GM12878 (cell line): ENCODE measurements around the gene GIMAP1. TPM values are rescaled to one million over a fixed set of nuclear protein-coding genes. Genes with fewer than 3 reads are reported as not detected.

Experiments used
- ATAC-seq: fragments of 200-7000 bp; cut with Tn5 transposase; 3 replicates; pipeline ENCODE4 v1.9.1; 2020; ENCODE audit warnings: mild to moderate bottlenecking, moderate library complexity
- BruUV-seq: library from RNA; stranded (reverse); fragments of 400-500 nt; replicated peaks from 2 replicates; lab custom pipeline; 2021; lab: Mats Ljungman, UMichigan
- CTCF ChIA-PET: fragments of 300-600 bp; sonication (Branson Sonifier 250); formaldehyde crosslinking; extraction: SDS; loops from one replicate; lab custom pipeline; 2021; ENCODE audit warnings: inconsistent platforms; lab: Yijun Ruan, JAX
- POLR2A ChIA-PET: fragments of 350-600 bp; formaldehyde crosslinking; extraction: SDS; loops from one replicate; lab custom pipeline; 2021; ENCODE audit warnings: inconsistent platforms; lab: Charles Lee
- RAD21 ChIA-PET: fragments of 300-600 bp; sonication (Branson Sonifier 250); formaldehyde crosslinking; loops from one replicate; lab custom pipeline; 2023; ENCODE audit warnings: antibody characterized with exemption; ENCODE audit not compliant: unreplicated experiment; lab: Charles Lee
- SMC1A ChIA-PET: fragments of 300-600 bp; sonication (Branson Sonifier 250); formaldehyde crosslinking; loops from one replicate; lab custom pipeline; 2023; ENCODE audit not compliant: unreplicated experiment, uncharacterized antibody; lab: Charles Lee
- DNase-seq: peaks from one replicate; pipeline ENCODE4 v3.0.0-alpha.2; 2011; ENCODE audit warnings: low read depth, low spot score
- FAIRE-seq: peaks from 3 replicates; lab custom pipeline; 2011; peaks lifted over from hg19 to GRCh38; lab: Jason Lieb, UNC
- H2AFZ ChIP-seq: 2 replicates; pipeline ENCODE4 v1.6.0; 2011; ENCODE audit warnings: low read depth, low read length, control low read depth; ENCODE audit not compliant: control insufficient read depth
- H3K27ac ChIP-seq: 2 replicates; pipeline ENCODE4 v1.5.1; 2011; ENCODE audit warnings: control low read depth; ENCODE audit not compliant: control insufficient read depth, insufficient read depth
- H3K27me3 ChIP-seq, 2 experiments: replicated peaks in 1 of 2; 2 replicates each; pipeline versions ENCODE4 v1.6.0 to v1.6.1; 2011; ENCODE audit warnings: low read length in 1 of 2; ENCODE audit not compliant: control insufficient read depth in 2 of 2, insufficient read depth in 2 of 2
- H3K36me3 ChIP-seq, 2 experiments: 2 replicates each; pipeline ENCODE4 v1.5.1; 2011; ENCODE audit warnings: low read length in 1 of 2; ENCODE audit not compliant: control insufficient read depth in 2 of 2, insufficient read depth in 2 of 2
- H3K4me1 ChIP-seq: 2 replicates; pipeline ENCODE4 v1.6.1; 2011; ENCODE audit warnings: mild to moderate bottlenecking, low read length, moderate library complexity, mixed read lengths; ENCODE audit not compliant: control insufficient read depth, insufficient read depth
- H3K4me2 ChIP-seq: 2 replicates; pipeline ENCODE4 v1.6.0; 2011; ENCODE audit warnings: control low read depth; ENCODE audit not compliant: control insufficient read depth, insufficient read depth
- H3K4me3 ChIP-seq: fragments of 200-600 bp; sonication (generic); 2 replicates; pipeline ENCODE4 v1.5.1; 2016
- H3K79me2 ChIP-seq: 2 replicates; pipeline ENCODE4 v1.6.0; 2011; ENCODE audit warnings: low read length; ENCODE audit not compliant: control insufficient read depth, insufficient read depth
- H3K9ac ChIP-seq: 2 replicates; pipeline ENCODE4 v1.8.0; 2011; ENCODE audit warnings: low read length, control low read depth, mixed read lengths; ENCODE audit not compliant: control insufficient read depth, insufficient read depth
- H3K9me3 ChIP-seq: replicated peaks from 3 replicates; pipeline ENCODE4 v1.5.1; 2011; ENCODE audit warnings: mild to moderate bottlenecking, low read length; ENCODE audit not compliant: control insufficient read depth, insufficient read depth
- H4K20me1 ChIP-seq: 2 replicates; pipeline ENCODE4 v1.6.0; 2011; ENCODE audit not compliant: control insufficient read depth, insufficient read depth
- CBX5 ChIP-seq: sonication (generic); IDR thresholded peaks from 2 replicates; pipeline ENCODE4 v1.6.1; 2016; ENCODE audit warnings: low read depth, moderate library complexity, mild to moderate bottlenecking, inconsistent platforms
- CTCF ChIP-seq, 3 experiments: IDR thresholded peaks in 2 of 3; conservative IDR thresholded peaks in 1 of 3; 2 replicates each; pipeline ENCODE4 v1.5.1; 2011; ENCODE audit warnings: low read depth in 3 of 3, low read length in 3 of 3, mild to moderate bottlenecking in 3 of 3, control low read depth in 2 of 3, moderate library complexity in 2 of 3, inconsistent platforms in 1 of 3, mixed read lengths in 1 of 3; ENCODE audit not compliant: control insufficient read depth in 2 of 3, insufficient read depth in 1 of 3; ENCODE audit errors: extremely low read depth in 1 of 3
- DPF2 ChIP-seq: fragments of 450-650 bp; IDR thresholded peaks from 2 replicates; pipeline ENCODE4 v1.6.1; 2017; ENCODE audit warnings: mild to moderate bottlenecking
- FOXK2 ChIP-seq: fragments of 450-650 bp; IDR thresholded peaks from 2 replicates; pipeline ENCODE4 v1.6.1; 2017; ENCODE audit warnings: mild to moderate bottlenecking, moderate library complexity
- WGBS: methylation state at CpG from one replicate; pipeline ENCODE4 v1.1.6; 2016; ENCODE audit warnings: low lambda C conversion rate; ENCODE audit not compliant: insufficient replicate concordance, insufficient coverage; ENCODE audit errors: missing lambda C conversion rate; 5-methylcytosine and 5-hydroxymethylcytosine counted together
- in situ Hi-C: fragments of 300-500 bp; cut with MboI; formaldehyde crosslinking; loops from 9 replicates; pipeline ENCODE4 v1.14.3; 2018; ENCODE audit warnings: mixed read lengths
- intact Hi-C: fragments of 100-400 bp; cut with micrococcal nuclease; formaldehyde crosslinking; loops from one replicate; pipeline ENCODE4 v1.14.2; 2022; ENCODE audit not compliant: unreplicated experiment
- polyA plus RNA-seq, 11 experiments: library from polyadenylated mRNA; depleted of rRNA in 4 of 11; unstranded in 6 of 11; stranded (reverse) in 5 of 11; fragments of >200 nt; fragmentation: Nextera tagmentation in 4 of 11; fragmentation: Illumina TruSeq in 1 of 11; extraction: Ambion mirVana in 4 of 11; extraction: Trizol in 1 of 11; gene quantifications; 1 replicate in 1 of 11; 2 replicates in 10 of 11; pipeline versions ENCODE4 v1.2.1 to v1.2.3, GENCODE V29; 2011 to 2016; ENCODE audit warnings: inconsistent platforms in 2 of 11, missing spikeins in 2 of 11, low read depth in 1 of 11
- total RNA-seq, 4 experiments: library from RNA; depleted of rRNA in 3 of 4; stranded (reverse); fragments of >200 nt in 3 of 4; fragmentation: Illumina TruSeq in 1 of 4; extraction: Trizol in 1 of 4; gene quantifications; 2 replicates each; pipeline versions ENCODE4 v1.2.1 to v1.2.3, GENCODE V29; 2013 to 2021
- TF ChIP-seq, protein P1 (sequence below): IDR thresholded peaks from 2 replicates; pipeline ENCODE4 v1.6.1; 2011; ENCODE audit warnings: mild to moderate bottlenecking, low read depth, low read length, moderate library complexity; ENCODE audit not compliant: insufficient replicate concordance

Gene GIMAP1
- total and polyA plus RNA-seq, 10 of the 15 experiments (the other 5 are each of a cell fraction or from before 2014, with no cell fraction given): 0.16 to 1.9 (median 1.1) TPM

GRCh38 chr7:150703209-150703608 is 13.2 kb upstream of the GIMAP1 start:
- intact Hi-C loops: no loop called here
- H3K79me2 ChIP-seq: no peaks in the 10 kb centered on the region
- 100% methylated on average over 1 of the region's 1 CpG for WGBS
- ATAC-seq: no peak
- ChIA-PET RAD21 (interaction anchor here (0.6 kb wide), 1 partner anchor 336 kb away, joined by 3 read pairs; no protein-coding TSS in a partner anchor), SMC1A (interaction anchor here (0.7 to 0.9 kb wide), 2 partner anchors 12 to 38 kb away, joined by 3 read pairs; no protein-coding TSS in a partner anchor)
- H3K27me3 ChIP-seq: no peaks in the 10 kb centered on the region
- no peak for FAIRE-seq
- no peak overlapping the region for H3K4me3 ChIP-seq
- DNase-seq: no peak
- H3K36me3 ChIP-seq: no peaks in the 10 kb centered on the region
- BruUV-seq: no TSS peak
- no peaks in the 10 kb centered on the region for H4K20me1 ChIP-seq
- no peaks in the 10 kb centered on the region for H3K4me1 ChIP-seq
- H3K9me3 ChIP-seq: peaks cover 11% of the 10 kb centered on the region
- TF ChIP-seq CBX5 (peak; percentile 88), DPF2 (no peak)
- TF ChIP-seq, protein P1, sequence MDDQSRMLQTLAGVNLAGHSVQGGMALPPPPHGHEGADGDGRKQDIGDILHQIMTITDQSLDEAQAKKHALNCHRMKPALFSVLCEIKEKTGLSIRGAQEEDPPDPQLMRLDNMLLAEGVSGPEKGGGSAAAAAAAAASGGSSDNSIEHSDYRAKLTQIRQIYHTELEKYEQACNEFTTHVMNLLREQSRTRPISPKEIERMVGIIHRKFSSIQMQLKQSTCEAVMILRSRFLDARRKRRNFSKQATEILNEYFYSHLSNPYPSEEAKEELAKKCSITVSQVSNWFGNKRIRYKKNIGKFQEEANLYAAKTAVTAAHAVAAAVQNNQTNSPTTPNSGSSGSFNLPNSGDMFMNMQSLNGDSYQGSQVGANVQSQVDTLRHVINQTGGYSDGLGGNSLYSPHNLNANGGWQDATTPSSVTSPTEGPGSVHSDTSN: no peak
- TF ChIP-seq, all 136 proteins: peak for 1
- H2AFZ ChIP-seq: no peak overlapping the region
- POLR2A ChIA-PET: no interaction called here
- no peak overlapping the region for H3K4me2 ChIP-seq
- CTCF ChIA-PET: interaction anchor here (0.6 kb wide), 1 partner anchor 431 kb away, joined by 3 read pairs; no protein-coding TSS in a partner anchor
- in situ Hi-C loops: no loop called here
- no peak overlapping the region for H3K27ac ChIP-seq
- no peak overlapping the region for H3K9ac ChIP-seq

GRCh38 chr7:150715293-150715692 is 1.1 kb upstream of the GIMAP1 start:
- FAIRE-seq (no peak), ATAC-seq (no peak), DNase-seq (no peak)
- Histone ChIP-seq H3K9me3 (no peaks in the 10 kb centered on the region; the same call in 1 of the 3 replicates), H4K20me1 (no peaks in the 10 kb centered on the region), H3K4me2 (no peak overlapping the region), H3K27ac (no peak overlapping the region), H3K27me3 (no peaks in the 10 kb centered on the region), H3K4me3 (no peak overlapping the region), H2AFZ (no peak overlapping the region), H3K36me3 (peaks cover 0 to 1% of the 10 kb centered on the region in 2 experiments; a peak in 1 of 4 replicates), H3K9ac (no peak overlapping the region), H3K79me2 (peaks cover 8% of the 10 kb centered on the region), H3K4me1 (peaks cover 7% of the 10 kb centered on the region)
- 86% methylated on average over 4 of the region's 4 CpGs for WGBS
- SMC1A ChIA-PET: interaction anchor here (1.4 to 1.8 kb wide), 3 partner anchors 17 to 46 kb away, joined by 4 to 8 read pairs (median 7); no protein-coding TSS in a partner anchor
- in situ Hi-C loops (no loop called here), intact Hi-C loops (no loop called here)
- RAD21 ChIA-PET: interaction anchor here (1.7 to 2.2 kb wide), 2 partner anchors 29 to 40 kb away, joined by 4 to 7 read pairs; partner anchors contain the start of gene GIMAP2
- 0 out of 6 replicates have a peak, but pooled peaks of 2 of the 3 experiments have one; percentile 8 to 13 for TF ChIP-seq CTCF (IDR thresholded peaks at IDR 0.05 in 2 of 3, conservative IDR thresholded peaks at IDR 0.05 in 1 of 3; ENCODE audit: control insufficient read depth in 2 of 3, extremely low read depth in 1 of 3, insufficient read depth in 1 of 3, low read depth in 3 of 3, low read length in 3 of 3)
- TF ChIP-seq FOXK2: no peak
- BruUV-seq: no TSS peak
- CTCF ChIA-PET: interaction anchor here (1.0 kb wide), 1 partner anchor 267 kb away, joined by 3 read pairs; no protein-coding TSS in a partner anchor
- POLR2A ChIA-PET: interaction anchor here (1.5 kb wide), 1 partner anchor 30 kb away, joined by 3 read pairs; the partner anchor contains the start of gene GIMAP2
